A549 treated with AZD2906 at 1 μM for 4 hours (cell line): Measurements from ENCODE around the gene TLE1. TPM values are rescaled to one million over a fixed set of nuclear protein-coding genes. Genes with fewer than 3 reads are reported as not detected.

Experiments
- total RNA-seq: library from RNA; stranded (reverse); fragments of 200-300 nt; extraction: Qiagen RNA extraction; gene quantifications from 5 replicates; pipeline ENCODE4 v1.2.3, GENCODE V29; 2022

Gene TLE1
- 80.1 to 87.7 TPM (median 86.7 TPM) in 5 replicates for total RNA-seq

GRCh38 chr9:81689343-81690175 is at the start of gene TLE1:
Gene TLE1 (minus strand): TSS chr9:81689547. CDS start chr9:81688240, 1,307 bp downstream.

Other genes with a start within 250 kb of the TLE1 start
- not detected in 5 replicates for gene SPATA31D4, start 238.9 kb upstream of the TLE1 start, total RNA-seq